ENCODE measurements around the gene STK10. TPM values are rescaled to one million over a fixed set of nuclear protein-coding genes. Genes with fewer than 3 reads are reported as not detected.

STK10 gene
- polyA plus RNA-seq, 10 donors, result 15.5 to 26.8 (median 19.1) TPM

Other genes with a start within 250 kb of the STK10 start
- 10 to 100 TPM; 32.4 to 41.9 (median 37.2) TPM for gene FBXW11, start 181.6 kb downstream of the STK10 start, polyA plus RNA-seq (ENCODE audit: insufficient read length in 10 of 10)
- not detected for gene EFCAB9, start 5.9 kb upstream of the STK10 start, polyA plus RNA-seq (ENCODE audit: insufficient read length in 10 of 10)
- gene UBTD2, start 95.5 kb upstream of the STK10 start, polyA plus RNA-seq (ENCODE audit: insufficient read length in 10 of 10), result 10 to 100 TPM; 53.8 to 76.0 (median 61.3) TPM